Left kidney (tissue), 2 donors: ENCODE measurements around the gene TMEM53. TPM values are rescaled to one million over a fixed set of nuclear protein-coding genes. Genes with fewer than 3 reads are reported as not detected.
"Not testable (repeated sequence)": the region's sequence is repeated elsewhere in the genome, so short reads cannot be mapped to it uniquely, and the experiment has no call there.

Experiments used
- DNase-seq: peaks from one replicate; pipeline ENCODE4 v3.0.0-alpha.2; 2013
- polyA plus RNA-seq: library from polyadenylated mRNA; unstranded; fragments of 120-200 nt; gene quantifications from one replicate; pipeline ENCODE4 v1.2.1, GENCODE V29; 2013; ENCODE audit not compliant: insufficient read length

TMEM53 gene
- polyA plus RNA-seq, 1 donor = 11.7 TPM

GRCh38 chr1:44673675-44674112 is 587 bp downstream of the TMEM53 start:
- DNase-seq = no peak

GRCh38 chr1:44672961-44673674 is 1.2 kb downstream of the TMEM53 start:
- DNase-seq = no peak

GRCh38 chr1:44672254-44672955 is 1.9 kb downstream of the TMEM53 start:
- no peak for DNase-seq

- no peak for DNase-seq
Observed at GRCh38 chr1:44670751-44671640, 3.3 kb downstream of the TMEM53 start.

DNA sequence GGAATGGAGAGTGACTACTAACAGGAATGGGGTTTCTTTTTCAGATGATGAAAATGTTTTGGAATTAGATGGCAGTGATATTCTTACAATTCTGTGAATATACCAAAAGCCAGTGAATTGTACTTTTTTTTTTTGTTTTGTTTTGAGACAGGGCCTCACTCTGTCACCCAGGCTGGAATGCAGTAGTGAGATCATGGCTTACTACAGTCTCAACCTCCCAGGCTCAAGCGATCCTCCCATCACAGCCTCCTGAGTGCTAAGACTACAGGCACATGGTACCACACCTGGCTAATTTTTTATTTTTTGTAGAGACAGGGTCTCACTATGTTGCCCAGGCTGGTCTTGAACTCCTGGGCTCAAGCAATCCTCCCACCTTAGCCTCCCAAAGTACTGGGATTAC is 7.6 kb downstream of the TMEM53 start:
- DNase-seq = not testable (repeated sequence)

- no peak for DNase-seq
Observed at GRCh38 chr1:44664730-44665370, 9.4 kb downstream of the TMEM53 start.

GRCh38 chr1:44663417-44663816 is 10.9 kb downstream of the TMEM53 start:
- DNase-seq = no peak

GRCh38 chr1:44662683-44663030 is 11.6 kb downstream of the TMEM53 start:
- no peak for DNase-seq

GRCh38 chr1:44661781-44662682 is 12.2 kb downstream of the TMEM53 start:
- peak; percentile 55 for DNase-seq

GRCh38 chr1:44660176-44660575 is 14.1 kb downstream of the TMEM53 start:
- DNase-seq = no peak

DNA sequence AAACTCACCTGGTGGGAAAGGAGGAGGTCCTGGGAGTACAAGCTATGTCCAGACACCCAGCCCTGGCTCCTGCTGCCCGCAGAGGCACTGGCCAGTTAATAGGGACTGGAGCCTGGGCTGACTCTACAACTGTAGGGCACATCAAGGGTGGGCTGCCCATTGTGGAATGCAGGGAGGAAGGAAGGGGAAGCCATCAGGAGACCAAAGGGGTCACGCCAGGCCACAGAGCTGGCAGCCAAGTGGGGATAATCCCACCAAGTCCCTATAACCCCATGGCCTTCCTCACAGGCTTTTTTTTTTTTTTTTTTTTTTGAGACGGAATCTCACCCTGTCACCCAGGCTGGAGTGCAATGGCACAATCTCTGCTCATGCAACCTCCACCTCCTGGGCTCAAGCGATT is 14.7 kb downstream of the TMEM53 start:
- no peak for DNase-seq

DNA sequence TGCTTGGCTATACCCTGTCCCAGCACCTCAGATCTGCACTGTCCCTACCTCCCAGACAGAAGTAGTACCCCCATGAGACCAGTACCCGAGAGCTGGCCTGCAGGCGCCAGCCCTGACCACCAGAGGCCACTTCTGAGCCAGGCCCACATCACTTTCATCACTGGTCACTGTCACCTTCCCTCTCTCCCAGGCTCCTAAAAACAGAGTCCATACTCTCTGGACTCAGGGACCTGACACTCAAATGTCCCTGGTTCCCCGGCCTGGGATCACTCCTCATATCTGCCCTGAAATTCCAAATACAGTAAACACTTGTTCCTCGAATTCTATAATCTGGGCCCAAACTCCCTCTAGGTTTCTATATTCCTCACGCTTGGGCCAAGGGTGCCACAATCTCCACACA is 18.7 kb downstream of the TMEM53 start:
- no peak for DNase-seq

- DNase-seq = no peak
Observed at GRCh38 chr1:44654621-44655187, 19.6 kb downstream of the TMEM53 start.

DNA sequence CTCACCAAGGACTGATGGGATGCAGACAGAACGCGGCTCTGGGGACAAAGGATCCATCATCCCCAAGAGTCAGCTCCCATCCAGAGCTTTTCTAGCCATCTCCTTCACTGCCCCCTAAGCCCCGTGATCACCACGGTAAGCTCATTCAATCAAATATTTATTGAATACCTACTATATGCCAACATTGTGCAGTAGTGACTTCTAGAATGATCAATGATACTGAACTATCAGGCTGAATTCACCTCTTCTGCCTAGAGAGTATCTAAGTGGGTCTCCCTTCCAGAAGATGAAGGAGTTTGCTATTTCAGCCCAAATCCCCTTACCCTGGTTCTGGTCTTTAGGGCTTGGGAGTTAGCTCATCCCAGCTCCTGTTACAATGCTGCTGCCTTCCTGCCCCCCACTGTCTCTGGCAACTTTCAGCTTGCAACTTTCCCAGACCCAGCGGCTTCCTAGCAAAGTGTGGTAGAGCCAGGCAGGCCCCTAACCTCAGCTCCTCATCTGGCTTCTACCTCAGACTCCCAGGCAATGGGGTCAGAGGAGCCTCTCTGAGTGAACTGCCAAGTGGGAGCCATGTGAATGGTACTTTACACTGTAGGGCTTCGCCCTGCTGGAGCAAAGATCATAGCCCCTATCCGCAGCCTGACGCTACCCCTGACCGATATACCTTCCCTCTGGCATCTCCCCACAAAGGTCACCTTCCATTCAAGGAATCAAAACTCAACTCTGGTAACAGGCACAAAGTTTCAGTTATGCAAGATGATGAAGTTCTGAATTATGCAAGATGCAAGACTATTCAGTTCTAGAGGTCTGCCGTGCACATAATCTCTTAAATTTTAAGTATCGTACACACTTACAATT is 20.9 kb downstream of the TMEM53 start:
- no peak for DNase-seq

GRCh38 chr1:44652445-44653106 is 21.7 kb downstream of the TMEM53 start:
- DNase-seq = peak; percentile 72

- DNase-seq = no peak
Observed at GRCh38 chr1:44651069-44651468, 23.2 kb downstream of the TMEM53 start.

DNA sequence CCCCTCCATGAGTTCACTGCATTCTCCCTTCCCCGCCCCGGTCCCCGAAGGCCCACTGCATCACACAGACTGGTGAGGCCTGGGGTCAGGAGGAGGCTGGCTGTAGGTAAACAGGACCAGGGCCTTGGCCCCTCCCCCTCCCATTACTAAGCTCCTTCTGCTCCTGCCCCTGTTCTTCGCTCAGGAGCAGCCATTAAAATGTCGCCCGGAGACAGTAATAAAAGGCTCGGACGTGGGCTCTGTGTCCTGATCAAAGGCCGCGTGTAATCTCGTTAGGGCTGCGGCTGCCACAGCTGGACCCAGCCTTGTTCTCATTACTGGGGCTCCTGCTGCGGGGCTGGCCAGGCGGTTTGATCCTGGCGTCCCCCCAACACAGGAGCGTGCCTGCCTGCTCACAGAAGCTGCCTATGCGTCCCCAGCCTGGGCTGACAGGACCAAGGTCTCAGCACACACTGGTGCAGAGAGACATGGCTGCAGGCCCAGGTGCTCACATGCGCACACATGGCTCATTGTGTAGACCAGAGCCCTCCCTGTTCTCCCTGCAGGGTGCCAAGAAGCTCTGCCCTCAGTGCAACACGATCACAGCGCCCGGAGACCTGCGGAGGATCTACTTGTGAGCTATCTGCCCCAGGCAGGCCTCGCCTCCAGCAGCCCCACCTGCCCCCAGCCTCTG is 24.0 kb downstream of the TMEM53 start:
- no peak for DNase-seq

GRCh38 chr1:44649788-44650158 is 24.5 kb downstream of the TMEM53 start:
- no peak for DNase-seq
